ENCODE data around the gene FHIP1B.

The FHIP1B gene

GRCh38 chr11:6200975-6201374 lies 33.5 kb downstream of the FHIP1B start:
- DNase-seq (ENCODE audit: low spot score): no peak

- DNase-seq (ENCODE audit: low spot score): no peak
Measured at GRCh38 chr11:6199174-6199810, 35.1 kb downstream of the FHIP1B start, which contains the start of gene OR52W1. Gene OR52W1 (plus strand): TSS chr11:6199224. CDS start chr11:6199224, 0 bp downstream.

- no peak for DNase-seq (ENCODE audit: low spot score)
Measured at GRCh38 chr11:6197466-6198200, 36.8 kb downstream of the FHIP1B start.

- DNase-seq (ENCODE audit: low spot score): no peak
Measured at GRCh38 chr11:6196396-6196795, 38.0 kb downstream of the FHIP1B start.

GRCh38 chr11:6194065-6194581 lies 40.3 kb downstream of the FHIP1B start:
- DNase-seq (ENCODE audit: low spot score): no peak

- DNase-seq (ENCODE audit: low spot score): peak; percentile 7
Measured at GRCh38 chr11:6191742-6192141, 42.7 kb downstream of the FHIP1B start.

GRCh38 chr11:6175440-6175839 lies 59.0 kb downstream of the FHIP1B start:
- DNase-seq (ENCODE audit: low spot score): no peak

GRCh38 chr11:6170226-6170625 lies 64.2 kb downstream of the FHIP1B start, which contains the start of gene OR52B2:
Gene OR52B2 (minus strand): TSS chr11:6170326. CDS start chr11:6170326, 0 bp downstream.
- DNase-seq (ENCODE audit: low spot score): no peak
